ENCODE measurements around the gene MOSPD3. TPM values are rescaled to one million over a fixed set of nuclear protein-coding genes. Genes with fewer than 3 reads are reported as not detected.
A peak's percentile ranks its signal among the peaks of the same experiment; 100 is the strongest.

The MOSPD3 gene
- total RNA-seq, 1 experiment from 2014 or later = 16.7 TPM

DNA sequence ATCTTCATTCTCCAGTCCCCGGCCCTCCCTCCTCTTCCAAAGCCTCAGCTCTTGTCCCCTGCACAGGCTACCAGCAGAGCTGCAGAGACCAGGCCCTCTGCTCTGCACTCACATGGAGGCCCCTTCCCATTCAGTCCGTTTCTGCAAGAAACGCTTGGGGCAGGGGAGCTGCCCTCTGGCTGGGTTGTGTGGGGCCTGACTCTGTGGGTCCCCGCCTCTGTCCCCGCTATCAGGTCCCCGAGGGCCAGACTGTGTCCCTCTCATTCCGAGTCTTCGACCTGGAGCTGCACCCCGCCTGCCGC, 8.7 kb upstream of the MOSPD3 start:
- H3K23me2 ChIP-seq (ENCODE audit: insufficient read length, low read depth, low read length, poor library complexity, severe bottlenecking) = peaks cover 35% of the 10 kb centered on the region
- H2AK5ac ChIP-seq (ENCODE audit: insufficient read length, low read length) = no peak overlapping the region
- H3K23ac ChIP-seq (ENCODE audit: insufficient read length, low read depth, low read length) = no peak overlapping the region
- no peak overlapping the region for H2BK5ac ChIP-seq (ENCODE audit: insufficient read length, low read length)
- H3K9me3 ChIP-seq (ENCODE audit: control insufficient read depth, low read depth, low read length) = no peaks in the 10 kb centered on the region
- peak overlapping the region; percentile 16; the same call in 1 of the 2 replicates for H3K14ac ChIP-seq (ENCODE audit: insufficient read depth, low read length)
- H3K27ac Mint-ChIP-seq = peak overlapping the region; percentile 84 to 95 (median 92); a peak in 6 of 7 replicates
- H2BK15ac ChIP-seq (ENCODE audit: low read depth, low read length) = no peak overlapping the region
- no CpG with 5 or more reads among the region's 10 CpGs for WGBS (ENCODE audit: extremely low coverage, insufficient read length, low lambda C conversion rate)
- H3K18ac ChIP-seq (ENCODE audit: insufficient read length, low read depth, low read length) = no peak overlapping the region
- peak overlapping the region; percentile 72 for H3K4me2 ChIP-seq (ENCODE audit: insufficient read depth, insufficient read length, low read length)
- H3K9me3 Mint-ChIP-seq = no peaks in the 10 kb centered on the region
- no peak overlapping the region for H2BK20ac ChIP-seq (ENCODE audit: low read depth, low read length, poor library complexity, severe bottlenecking)
- peaks cover 0 to 27% (median 13%) of the 10 kb centered on the region in 3 experiments; a peak in 5 of 7 replicates for H3K36me3 Mint-ChIP-seq (ENCODE audit: insufficient read depth in 1 of 3, low read depth in 3 of 3)
- no peak overlapping the region for H3K4ac ChIP-seq (ENCODE audit: low read depth, low read length)
- peaks cover 25% of the 10 kb centered on the region for H3K27me3 Mint-ChIP-seq (ENCODE audit: low read depth)
- H3K56ac ChIP-seq (ENCODE audit: insufficient read length, low read depth, low read length) = no peak overlapping the region
- no peak overlapping the region for H2BK12ac ChIP-seq (ENCODE audit: insufficient read length, low read depth, low read length)
- no peak for DNase-seq
- H2AFZ ChIP-seq (ENCODE audit: low read length) = no peak overlapping the region
- TF ChIP-seq, protein P1, sequence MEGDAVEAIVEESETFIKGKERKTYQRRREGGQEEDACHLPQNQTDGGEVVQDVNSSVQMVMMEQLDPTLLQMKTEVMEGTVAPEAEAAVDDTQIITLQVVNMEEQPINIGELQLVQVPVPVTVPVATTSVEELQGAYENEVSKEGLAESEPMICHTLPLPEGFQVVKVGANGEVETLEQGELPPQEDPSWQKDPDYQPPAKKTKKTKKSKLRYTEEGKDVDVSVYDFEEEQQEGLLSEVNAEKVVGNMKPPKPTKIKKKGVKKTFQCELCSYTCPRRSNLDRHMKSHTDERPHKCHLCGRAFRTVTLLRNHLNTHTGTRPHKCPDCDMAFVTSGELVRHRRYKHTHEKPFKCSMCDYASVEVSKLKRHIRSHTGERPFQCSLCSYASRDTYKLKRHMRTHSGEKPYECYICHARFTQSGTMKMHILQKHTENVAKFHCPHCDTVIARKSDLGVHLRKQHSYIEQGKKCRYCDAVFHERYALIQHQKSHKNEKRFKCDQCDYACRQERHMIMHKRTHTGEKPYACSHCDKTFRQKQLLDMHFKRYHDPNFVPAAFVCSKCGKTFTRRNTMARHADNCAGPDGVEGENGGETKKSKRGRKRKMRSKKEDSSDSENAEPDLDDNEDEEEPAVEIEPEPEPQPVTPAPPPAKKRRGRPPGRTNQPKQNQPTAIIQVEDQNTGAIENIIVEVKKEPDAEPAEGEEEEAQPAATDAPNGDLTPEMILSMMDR (conservative IDR thresholded peaks at IDR 0.05) = no peak
- peaks cover 4% of the 10 kb centered on the region; the same call in 1 of the 2 replicates for H3K4me1 ChIP-seq (ENCODE audit: insufficient read depth, low read length)
- H4K91ac ChIP-seq (ENCODE audit: insufficient read length, low read depth, low read length) = no peak overlapping the region
- no peak overlapping the region for H4K5ac ChIP-seq (ENCODE audit: insufficient read length, low read depth, low read length)
- no peaks in the 10 kb centered on the region for H4K20me1 ChIP-seq (ENCODE audit: control insufficient read depth, insufficient read depth, insufficient read length)
- no peak overlapping the region for H4K8ac ChIP-seq (replicated peaks; ENCODE audit: insufficient read length, low read depth, low read length)
- H3K79me2 ChIP-seq (ENCODE audit: insufficient read depth, low read length) = no peaks in the 10 kb centered on the region
- H2BK120ac ChIP-seq (ENCODE audit: low read depth, low read length, poor library complexity, severe bottlenecking) = no peak overlapping the region
- no peak overlapping the region for H3K27ac ChIP-seq (ENCODE audit: insufficient read length, low read depth, low read length)
- H3K4me3 Mint-ChIP-seq = peak overlapping the region; percentile 73 to 89
- H3K9ac ChIP-seq (ENCODE audit: extremely low read depth, insufficient read length, low read length) = peak overlapping the region; percentile 53
- no peak overlapping the region for H3T11ph ChIP-seq (ENCODE audit: low read length)
- no peaks in the 10 kb centered on the region for H3K27me3 ChIP-seq (ENCODE audit: insufficient read depth, low read length)
- peaks cover 30 to 50% of the 10 kb centered on the region in 2 experiments for H3K4me1 Mint-ChIP-seq
- no peaks in the 10 kb centered on the region for H3K79me1 ChIP-seq (ENCODE audit: insufficient read depth, low read depth, low read length, poor library complexity, severe bottlenecking)
